ENCODE results near the gene TBC1D23.

DNA sequence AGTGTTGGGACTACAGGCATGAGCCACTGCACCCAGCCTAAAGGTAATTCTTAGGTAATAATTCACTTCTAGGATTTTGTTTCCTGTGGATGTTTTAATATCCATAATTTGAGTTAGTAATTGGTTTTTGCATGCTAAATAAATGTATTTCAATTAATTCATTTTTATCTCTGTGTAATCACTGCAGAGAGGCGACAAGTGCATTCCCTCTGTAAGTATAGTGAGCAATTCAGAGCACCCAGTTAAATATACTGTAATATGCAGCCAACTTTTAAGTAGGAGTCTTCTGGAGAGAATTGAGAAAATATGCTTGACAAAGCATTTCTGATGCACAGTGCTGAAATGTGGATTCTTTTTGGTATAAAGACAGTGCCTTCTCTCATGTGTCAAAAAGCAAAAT lies 5.7 kb downstream of the TBC1D23 start:
- TF ChIP-seq, protein P1, sequence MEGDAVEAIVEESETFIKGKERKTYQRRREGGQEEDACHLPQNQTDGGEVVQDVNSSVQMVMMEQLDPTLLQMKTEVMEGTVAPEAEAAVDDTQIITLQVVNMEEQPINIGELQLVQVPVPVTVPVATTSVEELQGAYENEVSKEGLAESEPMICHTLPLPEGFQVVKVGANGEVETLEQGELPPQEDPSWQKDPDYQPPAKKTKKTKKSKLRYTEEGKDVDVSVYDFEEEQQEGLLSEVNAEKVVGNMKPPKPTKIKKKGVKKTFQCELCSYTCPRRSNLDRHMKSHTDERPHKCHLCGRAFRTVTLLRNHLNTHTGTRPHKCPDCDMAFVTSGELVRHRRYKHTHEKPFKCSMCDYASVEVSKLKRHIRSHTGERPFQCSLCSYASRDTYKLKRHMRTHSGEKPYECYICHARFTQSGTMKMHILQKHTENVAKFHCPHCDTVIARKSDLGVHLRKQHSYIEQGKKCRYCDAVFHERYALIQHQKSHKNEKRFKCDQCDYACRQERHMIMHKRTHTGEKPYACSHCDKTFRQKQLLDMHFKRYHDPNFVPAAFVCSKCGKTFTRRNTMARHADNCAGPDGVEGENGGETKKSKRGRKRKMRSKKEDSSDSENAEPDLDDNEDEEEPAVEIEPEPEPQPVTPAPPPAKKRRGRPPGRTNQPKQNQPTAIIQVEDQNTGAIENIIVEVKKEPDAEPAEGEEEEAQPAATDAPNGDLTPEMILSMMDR (IDR thresholded peaks at IDR 0.05) = no peak
- TF ChIP-seq POLR2A (IDR thresholded peaks at IDR 0.05) (no peak), POLR2AphosphoS5 (IDR thresholded peaks at IDR 0.05) (no peak)
